Gastrocnemius medialis (tissue), 4 donors: ENCODE data around the gene GAS2L1.

Experiments
- CTCF ChIP-seq, 5 experiments: fragments of 450-650 bp in 3 of 5; fragments of 200-600 bp in 2 of 5; sonication (generic) in 2 of 5; IDR thresholded peaks in 4 of 5; conservative IDR thresholded peaks in 1 of 5; 1 replicate in 4 of 5; 2 replicates in 1 of 5; pipeline ENCODE4 v1.5.1; 2016 to 2019; ENCODE audit warnings: antibody characterized with exemption in 5 of 5, mild to moderate bottlenecking in 3 of 5, moderate library complexity in 3 of 5
- POLR2A ChIP-seq, 2 donors: fragments of 450-650 bp; IDR thresholded peaks; one replicate each; pipeline ENCODE4 v1.6.1; 2017; ENCODE audit warnings: antibody characterized with exemption in 2 of 2, mild to moderate bottlenecking in 2 of 2, moderate library complexity in 2 of 2

GRCh38 chr22:29342577-29343312 is 36.3 kb downstream of the GAS2L1 start:
- TF ChIP-seq CTCF (IDR thresholded peaks at IDR 0.05 in 4 of 5, conservative IDR thresholded peaks at IDR 0.05 in 1 of 5) (no peak), POLR2A (IDR thresholded peaks at IDR 0.05) (no peak)
